HG03280 (cell line): ENCODE measurements around the gene OCA2.

ENCODE experiments used
- ATAC-seq: cut with Tn5 transposase; IDR thresholded peaks from one replicate; pipeline ENCODE4 v1.9.1; 2021; ENCODE audit warnings: mild to moderate bottlenecking, moderate library complexity; ENCODE audit not compliant: unreplicated experiment

The OCA2 gene

DNA sequence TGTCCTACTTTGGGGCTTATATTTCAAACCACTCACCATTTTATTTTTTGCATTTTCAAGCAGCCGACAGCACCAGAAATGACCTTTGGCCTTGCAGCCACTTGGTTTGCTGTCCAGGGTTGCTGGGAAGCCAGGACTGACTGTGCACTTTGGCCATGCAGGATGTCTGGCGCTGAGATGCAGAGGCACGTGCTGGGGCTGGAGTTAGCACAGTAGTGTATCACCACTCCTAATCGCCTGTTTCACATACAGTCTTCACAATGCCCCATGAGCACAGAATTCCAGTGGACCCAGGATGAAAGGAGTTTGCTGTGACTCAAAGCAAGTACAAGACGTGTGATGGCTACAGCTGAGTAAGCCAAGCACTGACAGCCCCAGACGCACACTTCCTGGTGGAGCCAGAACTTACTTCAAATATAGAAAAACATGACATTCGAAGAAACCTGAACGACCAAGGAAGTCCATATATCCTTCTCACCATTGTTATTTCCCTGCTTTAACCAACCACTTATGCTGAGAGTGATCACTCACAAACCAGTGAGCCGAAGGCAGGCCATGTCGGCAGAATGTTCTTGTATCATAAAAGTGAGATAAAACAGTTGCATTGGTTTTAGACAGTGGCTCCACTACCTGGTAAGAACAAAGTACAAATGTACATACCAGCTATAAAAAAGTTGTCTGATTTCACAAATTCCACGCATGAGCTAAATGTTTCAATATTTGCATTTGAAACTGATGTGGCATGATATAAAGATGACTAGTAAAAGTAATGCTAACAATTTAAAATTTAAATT, 16.0 kb downstream of the OCA2 start:
- ATAC-seq: no peak

- no peak for ATAC-seq
Observed at GRCh38 chr15:28081594-28081993, 17.5 kb downstream of the OCA2 start.

DNA sequence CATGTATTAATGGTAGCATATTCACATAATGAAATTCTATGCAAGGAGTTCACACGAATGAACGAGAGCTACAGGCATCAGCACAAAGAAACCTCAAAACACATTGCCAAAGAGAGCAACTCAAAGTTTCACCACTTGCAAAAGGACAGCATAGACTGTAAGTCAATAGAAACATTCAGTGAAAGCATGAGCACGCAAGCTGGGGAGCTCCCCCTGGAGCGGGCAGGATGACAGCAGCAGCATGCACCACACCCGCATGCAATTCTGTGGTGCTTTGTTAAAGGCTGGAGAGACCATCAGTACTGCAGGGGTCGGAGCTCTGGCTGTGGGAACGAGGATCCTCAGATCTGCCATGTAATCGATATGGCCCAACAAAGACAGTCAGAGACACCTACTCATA, 18.7 kb downstream of the OCA2 start:
- ATAC-seq: no peak

DNA sequence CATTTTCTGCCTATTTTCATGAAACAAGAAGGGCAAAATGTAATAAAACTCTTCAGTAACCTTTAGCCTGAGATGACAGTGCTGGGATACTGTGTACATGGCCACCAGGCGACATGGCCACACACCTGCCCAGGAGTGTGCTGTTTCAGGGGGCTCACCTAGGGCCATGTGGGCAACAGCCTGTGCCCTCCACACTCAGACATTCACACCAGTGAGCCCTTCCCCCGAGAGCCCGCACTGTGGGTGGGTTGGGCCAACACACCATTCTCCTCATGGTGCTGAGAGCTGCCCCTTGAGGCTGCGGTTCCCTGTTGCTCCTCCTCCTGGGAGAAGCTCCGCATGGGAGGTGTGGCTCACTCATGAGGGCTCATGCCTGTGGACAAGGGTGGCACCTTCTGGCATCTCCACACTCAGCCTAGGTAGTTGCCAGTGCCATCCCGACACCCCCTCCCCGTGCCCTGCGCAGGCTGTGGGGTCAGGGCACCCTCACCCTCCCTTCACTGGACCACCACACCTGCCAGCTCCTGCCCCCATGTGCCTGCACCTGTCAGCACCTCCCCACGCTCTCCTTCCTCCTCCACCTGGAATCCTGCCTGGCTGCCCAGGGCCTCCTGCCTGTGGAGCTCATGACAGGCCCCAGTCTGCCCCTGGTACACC, 19.7 kb downstream of the OCA2 start:
- ATAC-seq: no peak

DNA sequence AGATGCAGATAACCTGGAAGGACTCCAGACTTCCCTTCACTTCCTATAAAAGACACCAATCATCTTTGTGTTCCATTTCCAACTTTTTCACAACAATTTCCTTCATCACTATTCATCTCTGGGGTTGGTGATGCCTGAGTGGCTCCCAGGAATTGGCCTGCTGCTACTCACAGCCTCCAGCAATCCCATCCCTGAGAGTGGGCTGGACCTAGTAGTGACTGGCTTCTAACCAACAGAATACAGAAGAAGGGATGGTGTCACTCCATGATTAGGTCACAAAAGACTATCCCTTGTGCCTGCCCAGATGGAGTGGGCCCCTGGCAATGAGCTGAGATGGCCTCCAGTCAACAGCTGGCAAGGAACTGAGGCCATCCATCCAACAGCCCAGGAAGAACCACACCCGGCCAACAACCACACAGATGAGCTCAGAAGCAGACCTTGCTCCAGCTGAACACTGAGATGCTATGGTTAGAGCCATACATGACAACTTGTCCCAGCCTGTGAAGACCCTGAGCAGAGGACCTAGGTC, 20.9 kb downstream of the OCA2 start:
- ATAC-seq: no peak

DNA sequence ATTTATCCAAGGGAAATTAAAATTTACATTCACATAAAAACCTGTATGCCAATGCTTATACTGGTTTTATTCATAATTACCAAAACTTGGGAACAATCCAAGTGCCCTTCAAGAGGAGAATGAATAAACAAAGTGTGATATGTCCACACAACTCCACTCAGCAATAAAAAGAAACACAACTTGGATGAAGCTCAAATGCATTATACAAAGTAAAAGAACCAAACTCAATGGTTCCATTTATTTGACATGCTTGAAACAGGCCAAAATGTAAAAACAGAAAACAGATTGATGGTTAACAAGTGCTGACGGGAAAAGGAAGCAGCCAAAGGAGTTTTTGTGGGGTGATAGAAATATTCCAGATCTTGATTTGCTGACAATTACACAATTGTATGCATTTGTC, 23.5 kb downstream of the OCA2 start:
- ATAC-seq: no peak

- no peak for ATAC-seq
Observed at GRCh38 chr15:28068930-28069329, 30.2 kb downstream of the OCA2 start.

- no peak for ATAC-seq
Observed at GRCh38 chr15:28066231-28066630, 32.9 kb downstream of the OCA2 start.

DNA sequence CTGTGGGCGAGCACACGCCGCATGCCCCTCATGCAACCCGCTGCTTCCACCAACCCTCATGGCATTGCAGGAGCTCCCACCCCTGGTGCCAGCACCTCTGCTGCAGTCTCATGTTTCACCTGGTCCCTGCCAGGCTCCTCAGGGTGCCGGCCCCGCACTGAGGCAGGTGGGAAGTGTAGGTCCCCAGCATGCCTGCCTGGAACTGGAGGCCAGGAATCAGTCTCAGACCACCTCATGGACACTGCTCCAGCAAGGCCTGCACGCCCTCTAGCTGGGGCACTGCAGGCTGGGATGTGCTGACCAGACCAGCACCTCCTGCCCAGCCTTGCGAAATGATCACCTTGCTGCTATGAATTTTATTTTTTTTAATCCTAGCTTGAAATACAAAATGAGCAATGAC, 39.1 kb downstream of the OCA2 start:
- no peak for ATAC-seq

DNA sequence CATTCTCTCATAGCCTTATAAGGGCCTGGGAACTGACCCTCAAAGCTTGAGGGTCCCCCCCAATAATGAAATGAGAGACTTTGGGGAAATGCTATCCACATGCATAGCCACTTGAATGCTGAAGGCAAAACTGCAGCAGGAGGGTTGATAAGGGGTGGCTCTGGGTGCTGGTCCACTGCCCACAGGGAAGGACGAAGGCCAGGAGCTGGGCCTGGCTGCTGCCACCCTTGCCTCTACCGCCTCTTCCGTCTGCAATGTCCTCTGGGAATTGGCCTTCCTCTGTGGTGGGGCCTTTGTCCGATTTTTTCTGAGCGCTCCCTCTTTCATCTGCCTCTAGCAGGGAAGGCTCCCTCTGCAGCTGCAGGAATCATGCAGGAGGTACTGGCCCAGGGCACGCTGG, 41.0 kb downstream of the OCA2 start:
- no peak for ATAC-seq

DNA sequence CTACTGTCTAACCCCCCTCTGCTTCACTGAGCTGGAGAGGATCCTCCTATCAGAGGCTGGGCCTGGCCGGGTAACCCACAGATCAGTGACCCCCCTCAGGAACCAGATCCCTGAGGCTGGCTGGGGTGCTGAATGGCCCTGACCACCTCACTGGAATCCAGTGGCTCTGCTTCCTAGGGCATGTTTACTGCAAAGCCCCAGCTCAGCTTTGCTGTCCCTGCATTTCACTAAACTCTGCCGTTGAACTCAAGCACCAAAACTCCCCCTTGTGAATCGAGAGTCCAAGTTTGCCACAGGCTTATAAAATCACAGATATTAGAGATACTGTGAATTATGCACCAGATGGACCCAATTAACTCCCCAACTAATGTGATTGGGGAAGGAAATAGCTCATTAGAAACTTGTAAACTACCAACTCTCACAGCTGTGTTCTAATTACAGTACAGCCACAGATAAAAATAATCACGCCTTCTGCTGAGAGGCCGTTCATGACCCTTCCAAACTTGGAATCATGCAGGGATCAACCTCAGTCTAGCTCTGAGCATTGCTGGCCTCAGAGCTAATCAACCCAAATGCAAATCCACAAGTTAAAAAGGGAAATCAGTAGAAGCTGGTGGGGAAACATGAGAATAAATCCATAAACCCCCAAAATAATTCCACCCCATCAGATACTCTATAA, 47.0 kb downstream of the OCA2 start:
- ATAC-seq: no peak

GRCh38 chr15:28049581-28049980, 49.5 kb downstream of the OCA2 start:
- no peak for ATAC-seq

DNA sequence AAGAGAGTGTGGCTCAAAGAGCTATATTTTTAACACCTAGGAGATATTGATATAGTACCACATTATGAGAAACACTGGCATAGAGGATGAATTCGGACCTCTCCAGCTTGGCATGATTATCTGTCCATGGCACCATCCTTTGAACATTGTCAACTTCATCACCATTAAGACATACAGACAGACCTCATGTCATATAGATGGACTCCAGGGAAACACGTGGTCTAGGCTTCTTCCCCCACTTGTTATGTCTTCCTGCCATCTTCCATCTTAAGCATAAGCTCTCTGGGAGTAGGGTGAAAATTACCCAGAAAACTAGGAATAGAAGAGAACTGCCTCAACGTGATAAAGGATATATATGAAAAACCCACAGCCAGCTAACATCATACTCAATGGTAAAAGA, 51.8 kb downstream of the OCA2 start:
- ATAC-seq: no peak

- no peak for ATAC-seq
Observed at GRCh38 chr15:28044121-28044672, 54.9 kb downstream of the OCA2 start.

- no peak for ATAC-seq
Observed at GRCh38 chr15:28043691-28044091, 55.4 kb downstream of the OCA2 start.

- ATAC-seq: no peak
Observed at GRCh38 chr15:28037969-28038590, 61.0 kb downstream of the OCA2 start.

GRCh38 chr15:28033443-28033842, 65.7 kb downstream of the OCA2 start:
- no peak for ATAC-seq

DNA sequence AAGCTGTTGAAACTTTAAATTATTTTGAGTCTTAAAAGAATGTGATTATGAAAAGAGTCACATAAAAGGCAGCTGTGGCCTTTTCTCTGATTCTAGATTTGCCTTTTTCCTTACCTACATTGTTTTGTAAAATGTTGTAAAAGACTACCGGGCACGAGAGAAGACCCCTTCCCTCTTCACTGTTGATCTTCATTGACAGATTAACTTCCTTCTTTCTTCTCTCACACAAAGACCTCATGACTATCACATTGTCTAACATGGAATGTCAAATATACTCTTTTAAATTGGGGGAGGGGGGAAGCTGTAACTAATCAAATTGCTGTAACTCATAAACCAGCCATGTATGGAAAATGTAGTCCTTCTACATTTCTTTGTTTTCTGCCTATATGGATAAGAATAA, 68.3 kb downstream of the OCA2 start:
- ATAC-seq: no peak

DNA sequence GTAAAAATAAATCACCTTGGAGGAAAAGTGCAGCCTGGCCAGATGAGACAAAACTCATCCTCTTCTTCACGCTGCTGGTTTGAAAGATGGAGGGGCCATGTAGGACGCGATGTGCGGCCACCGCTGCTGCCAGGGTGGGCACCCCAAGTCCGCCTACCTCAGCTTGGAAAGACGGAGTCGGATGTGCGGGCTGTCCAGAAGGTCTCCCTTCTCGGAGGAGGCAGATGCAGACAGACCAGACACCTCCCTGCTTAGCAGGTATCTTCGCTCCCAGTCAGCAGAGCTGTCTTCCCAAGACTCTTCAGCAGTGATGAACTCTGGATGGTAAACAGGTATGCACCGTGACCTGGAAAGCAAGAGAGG, 71.4 kb downstream of the OCA2 start:
- ATAC-seq: no peak

GRCh38 chr15:28026764-28027713, 72.1 kb downstream of the OCA2 start:
- ATAC-seq: no peak
